PC-3 (cell line): ENCODE data around the gene ADAMTS4. TPM values are rescaled to one million over a fixed set of nuclear protein-coding genes. Genes with fewer than 3 reads are reported as not detected.

Source experiments
- ATAC-seq: fragments of 200-7000 bp; cut with Tn5 transposase; 2 replicates; pipeline ENCODE4 v1.9.1; 2020; ENCODE audit warnings: mild to moderate bottlenecking, moderate library complexity
- BruUV-seq: library from RNA; stranded (reverse); fragments of 400-500 nt; replicated peaks from 2 replicates; lab custom pipeline; 2021; lab: Mats Ljungman, UMichigan
- CTCF ChIA-PET: fragments of 300-600 bp; sonication (Branson Sonifier 250); formaldehyde crosslinking; loops from one replicate; lab custom pipeline; 2022; ENCODE audit warnings: antibody characterized with exemption; lab: Charles Lee
- POLR2A ChIA-PET: fragments of 300-600 bp; sonication (Branson Sonifier 250); formaldehyde crosslinking; loops from one replicate; lab custom pipeline; 2022; ENCODE audit warnings: antibody characterized with exemption; ENCODE audit not compliant: unreplicated experiment; lab: Charles Lee
- DNase-seq: peaks from one replicate; pipeline ENCODE4 v3.0.0-alpha.2; 2015
- H2AFZ ChIP-seq: fragments of 300-600 bp; sonication (generic); 2 replicates; pipeline ENCODE4 v1.6.0; 2016; ENCODE audit warnings: antibody characterized with exemption, low read length
- H3F3A ChIP-seq: fragments of 300-600 bp; sonication (generic); one replicate; pipeline ENCODE4 v1.6.0; 2017; ENCODE audit warnings: antibody characterized with exemption, low read length, control low read depth, mild to moderate bottlenecking; ENCODE audit not compliant: unreplicated experiment
- H3K27ac ChIP-seq: fragments of 300-600 bp; sonication (generic); 2 replicates; pipeline ENCODE4 v1.5.1; 2016; ENCODE audit warnings: mild to moderate bottlenecking, low read length
- H3K27me3 ChIP-seq: fragments of 300-600 bp; sonication (generic); 2 replicates; pipeline ENCODE4 v1.6.1; 2016; ENCODE audit warnings: low read length, mixed read lengths
- H3K36me3 ChIP-seq: fragments of 300-600 bp; sonication (generic); 2 replicates; pipeline ENCODE4 v1.6.1; 2016; ENCODE audit warnings: low read depth, mixed run types, low read length, mixed read lengths
- H3K4me1 ChIP-seq: fragments of 300-600 bp; sonication (generic); 2 replicates; pipeline ENCODE4 v1.5.1; 2016; ENCODE audit warnings: low read length; ENCODE audit not compliant: insufficient read depth
- H3K4me2 ChIP-seq: fragments of 300-600 bp; sonication (generic); 2 replicates; pipeline ENCODE4 v1.6.0; 2016; ENCODE audit warnings: low read length
- H3K4me3 ChIP-seq: fragments of 300-600 bp; sonication (generic); 2 replicates; pipeline ENCODE4 v1.5.1; 2016; ENCODE audit warnings: mild to moderate bottlenecking, low read length, mixed read lengths
- H3K79me2 ChIP-seq: fragments of 300-600 bp; sonication (generic); 2 replicates; pipeline ENCODE4 v1.6.1; 2017; ENCODE audit warnings: low read length, mixed read lengths
- H3K9ac ChIP-seq: fragments of 300-600 bp; sonication (generic); 2 replicates; pipeline ENCODE4 v1.6.0; 2016; ENCODE audit warnings: mild to moderate bottlenecking, low read length
- H3K9me2 ChIP-seq: fragments of 300-600 bp; sonication (generic); replicated peaks from 2 replicates; pipeline ENCODE4 v1.6.1; 2016; ENCODE audit warnings: mixed run types, low read length, mixed read lengths
- H3K9me3 ChIP-seq: fragments of 300-600 bp; sonication (generic); 2 replicates; pipeline ENCODE4 v1.6.1; 2016; ENCODE audit warnings: low read length, mixed read lengths
- H4K20me1 ChIP-seq: fragments of 300-600 bp; sonication (generic); 2 replicates; pipeline ENCODE4 v1.6.1; 2016; ENCODE audit warnings: low read length, mixed read lengths
- CTCF ChIP-seq: fragments of 300-600 bp; sonication (generic); conservative IDR thresholded peaks from 2 replicates; pipeline ENCODE4 v1.5.1; 2017; ENCODE audit warnings: antibody characterized with exemption, low read depth, mild to moderate bottlenecking, low read length
- EZH2 ChIP-seq: fragments of 300-600 bp; sonication (generic); IDR thresholded peaks from one replicate; pipeline ENCODE4 v1.6.1; 2017; ENCODE audit warnings: antibody characterized with exemption, mild to moderate bottlenecking, low read length; ENCODE audit not compliant: unreplicated experiment
- EZH2phosphoT487 ChIP-seq: fragments of 300-600 bp; sonication (generic); IDR thresholded peaks from 2 replicates; pipeline ENCODE4 v1.6.1; 2018; ENCODE audit warnings: mild to moderate bottlenecking, antibody characterized with exemption, low read length, borderline replicate concordance
- intact Hi-C: fragments of 100-400 bp; cut with micrococcal nuclease; formaldehyde crosslinking; loops from 2 replicates; pipeline ENCODE4 v1.9.0; 2023
- total RNA-seq: library from RNA; depleted of rRNA; stranded (reverse); fragments of >200 nt; gene quantifications from 2 replicates; pipeline ENCODE4 v1.2.3, GENCODE V29; 2014

Gene ADAMTS4
- total RNA-seq, 1 experiment from 2014 or later: not detected

- no peak for TF ChIP-seq CTCF
- no peak for TF ChIP-seq EZH2
- TF ChIP-seq EZH2phosphoT487: no peak
Observed at GRCh38 chr1:161162052-161162451, 36.8 kb downstream of the ADAMTS4 start.

GRCh38 chr1:161161652-161162051 lies 37.2 kb downstream of the ADAMTS4 start:
- ChIA-PET POLR2A (interaction anchor here (0.5 kb wide), 1 partner anchor 221 kb away, joined by 3 read pairs; no protein-coding TSS in a partner anchor), CTCF (no interaction called here)
- intact Hi-C loops: no loop called here
- Histone ChIP-seq H3F3A (peaks cover 10% of the 10 kb centered on the region), H3K4me3 (no peak overlapping the region), H3K27ac (no peak overlapping the region), H3K9me2 (no peaks in the 10 kb centered on the region), H3K9me3 (no peaks in the 10 kb centered on the region), H4K20me1 (no peaks in the 10 kb centered on the region), H2AFZ (no peak overlapping the region), H3K36me3 (peaks cover 14% of the 10 kb centered on the region; the same call in 1 of the 2 replicates), H3K4me2 (no peak overlapping the region), H3K9ac (no peak overlapping the region), H3K27me3 (no peaks in the 10 kb centered on the region), H3K4me1 (peaks cover 42% of the 10 kb centered on the region), H3K79me2 (peaks cover 23% of the 10 kb centered on the region)
- TF ChIP-seq EZH2: no peak
- no peak for TF ChIP-seq EZH2phosphoT487
- no peak for TF ChIP-seq CTCF
- DNase-seq (no peak), ATAC-seq (no peak)
- no TSS peak for BruUV-seq

More at GRCh38 chr1:161162052-161162451, 36.8 kb downstream of the ADAMTS4 start:
- ChIA-PET CTCF (no interaction called here), POLR2A (interaction anchor here (0.5 kb wide), 1 partner anchor 220 kb away, joined by 3 read pairs; no protein-coding TSS in a partner anchor)
- no peaks in the 10 kb centered on the region for H4K20me1 ChIP-seq
- no peak overlapping the region for H3K4me3 ChIP-seq
- BruUV-seq: no TSS peak
- no peak for DNase-seq
- H3F3A ChIP-seq: peaks cover 10% of the 10 kb centered on the region
- peaks cover 23% of the 10 kb centered on the region for H3K79me2 ChIP-seq
- no peaks in the 10 kb centered on the region for H3K9me2 ChIP-seq
- ATAC-seq: no peak
- no peak overlapping the region for H3K27ac ChIP-seq
- H3K36me3 ChIP-seq: peaks cover 11% of the 10 kb centered on the region; the same call in 1 of the 2 replicates
- H3K4me1 ChIP-seq: peaks cover 44% of the 10 kb centered on the region
- intact Hi-C loops: no loop called here
- H2AFZ ChIP-seq: no peak overlapping the region
- no peaks in the 10 kb centered on the region for H3K27me3 ChIP-seq
- no peak overlapping the region for H3K4me2 ChIP-seq
- no peak overlapping the region for H3K9ac ChIP-seq
- H3K9me3 ChIP-seq: no peaks in the 10 kb centered on the region

- no peak overlapping the region for H2AFZ ChIP-seq
- H3K79me2 ChIP-seq: peaks cover 26% of the 10 kb centered on the region
- H3K4me2 ChIP-seq: peak overlapping the region; percentile 86
- H3K9me2 ChIP-seq: no peaks in the 10 kb centered on the region
- DNase-seq: no peak
- peaks cover 14% of the 10 kb centered on the region; the same call in 1 of the 2 replicates for H3K36me3 ChIP-seq
- no peaks in the 10 kb centered on the region for H4K20me1 ChIP-seq
- no peak for TF ChIP-seq EZH2
- H3F3A ChIP-seq: peaks cover 9% of the 10 kb centered on the region
- no peak for ATAC-seq
- no peaks in the 10 kb centered on the region for H3K27me3 ChIP-seq
- BruUV-seq: no TSS peak
- H3K9ac ChIP-seq: no peak overlapping the region
- no peak overlapping the region for H3K4me3 ChIP-seq
- intact Hi-C loops: no loop called here
- peaks cover 42% of the 10 kb centered on the region for H3K4me1 ChIP-seq
- ChIA-PET CTCF (no interaction called here), POLR2A (no interaction called here)
- H3K9me3 ChIP-seq: no peaks in the 10 kb centered on the region
- no peak overlapping the region for H3K27ac ChIP-seq
Observed at GRCh38 chr1:161160671-161161145, 38.1 kb downstream of the ADAMTS4 start.
